ENCODE measurements around the gene NWD2. TPM values are rescaled to one million over a fixed set of nuclear protein-coding genes. Genes with fewer than 3 reads are reported as not detected.

NWD2 gene
- total and polyA plus RNA-seq, 2 donors (not counting 1 experiment from before 2014, with no cell fraction given): not detected

DNA sequence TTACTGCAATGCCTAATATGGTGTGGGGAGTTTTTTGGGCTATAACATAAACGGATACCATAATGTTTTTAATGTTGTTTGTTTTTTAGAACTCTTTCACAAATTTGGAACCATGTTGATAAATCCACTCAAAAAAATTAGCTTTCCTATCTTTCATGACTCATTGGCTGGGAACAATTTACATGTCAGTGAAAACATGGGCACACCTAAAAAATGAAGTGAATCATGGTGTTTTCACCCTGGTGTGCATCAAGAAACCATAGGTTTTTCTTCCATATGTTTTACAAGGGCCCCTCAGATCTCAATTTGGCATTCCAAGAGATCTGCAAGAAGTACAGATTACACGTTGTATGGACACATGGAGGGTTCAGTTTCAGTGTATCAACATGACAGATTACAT, 207.1 kb downstream of the NWD2 start:
- no peak overlapping the region for H3K9ac ChIP-seq (ENCODE audit: insufficient read depth, low read length)
- DNase-seq (ENCODE audit: low read depth in 2 of 2): no peak

DNA sequence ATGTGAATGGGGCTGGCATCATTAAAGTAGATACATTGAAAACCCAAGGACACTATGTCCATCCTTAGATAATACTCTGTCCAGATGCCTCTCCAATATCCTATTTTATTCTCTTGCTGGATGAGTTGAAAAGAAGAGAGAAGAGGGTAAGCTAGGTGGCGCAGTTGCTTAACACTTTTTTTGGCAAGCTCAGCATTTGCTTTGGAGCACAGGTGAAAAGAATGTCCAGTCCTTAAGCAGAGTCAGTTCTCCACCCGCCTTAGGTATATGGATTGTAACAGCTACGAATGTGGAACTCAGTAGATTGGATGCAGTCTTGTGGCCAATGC, 208.4 kb downstream of the NWD2 start:
- H3K9ac ChIP-seq (ENCODE audit: insufficient read depth, low read length): no peak overlapping the region
- no peaks in the 10 kb centered on the region for H3K36me3 ChIP-seq (ENCODE audit: control insufficient read depth, insufficient read depth, low read length)
- no peak overlapping the region for H3K4me3 ChIP-seq (replicated peaks in 1 of 4; ENCODE audit: control extremely low read depth in 1 of 4, insufficient read depth in 1 of 4, low read depth in 3 of 4, low read length in 4 of 4)
- H3K27ac ChIP-seq (ENCODE audit: insufficient read depth, low read length): no peak overlapping the region
- H3K9me3 ChIP-seq (ENCODE audit: control insufficient read depth, insufficient read depth, low read depth, low read length): no peaks in the 10 kb centered on the region
- no peaks in the 10 kb centered on the region for H3K4me1 ChIP-seq (ENCODE audit: control insufficient read depth, extremely low read depth, insufficient read depth, low read length)
- H2AFZ ChIP-seq (ENCODE audit: low read length): no peak overlapping the region
- no peaks in the 10 kb centered on the region for H3K79me2 ChIP-seq (ENCODE audit: control insufficient read depth, insufficient read depth, low read length)
- no peak overlapping the region for H3K4me2 ChIP-seq (ENCODE audit: extremely low read depth, insufficient read depth, low read length)
- peak; percentile 53 to 70 for DNase-seq (ENCODE audit: low read depth in 2 of 2)
- TF ChIP-seq, protein P1, sequence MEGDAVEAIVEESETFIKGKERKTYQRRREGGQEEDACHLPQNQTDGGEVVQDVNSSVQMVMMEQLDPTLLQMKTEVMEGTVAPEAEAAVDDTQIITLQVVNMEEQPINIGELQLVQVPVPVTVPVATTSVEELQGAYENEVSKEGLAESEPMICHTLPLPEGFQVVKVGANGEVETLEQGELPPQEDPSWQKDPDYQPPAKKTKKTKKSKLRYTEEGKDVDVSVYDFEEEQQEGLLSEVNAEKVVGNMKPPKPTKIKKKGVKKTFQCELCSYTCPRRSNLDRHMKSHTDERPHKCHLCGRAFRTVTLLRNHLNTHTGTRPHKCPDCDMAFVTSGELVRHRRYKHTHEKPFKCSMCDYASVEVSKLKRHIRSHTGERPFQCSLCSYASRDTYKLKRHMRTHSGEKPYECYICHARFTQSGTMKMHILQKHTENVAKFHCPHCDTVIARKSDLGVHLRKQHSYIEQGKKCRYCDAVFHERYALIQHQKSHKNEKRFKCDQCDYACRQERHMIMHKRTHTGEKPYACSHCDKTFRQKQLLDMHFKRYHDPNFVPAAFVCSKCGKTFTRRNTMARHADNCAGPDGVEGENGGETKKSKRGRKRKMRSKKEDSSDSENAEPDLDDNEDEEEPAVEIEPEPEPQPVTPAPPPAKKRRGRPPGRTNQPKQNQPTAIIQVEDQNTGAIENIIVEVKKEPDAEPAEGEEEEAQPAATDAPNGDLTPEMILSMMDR (conservative IDR thresholded peaks at IDR 0.05 in 1 of 2, IDR thresholded peaks at IDR 0.05 in 1 of 2; ENCODE audit: low read depth in 1 of 2, low read length in 2 of 2): peak; percentile 19 to 52
- no peak for TF ChIP-seq EZH2 (IDR thresholded peaks at IDR 0.05; ENCODE audit: low read length, missing control alignments)
- H3K27me3 ChIP-seq (ENCODE audit: control insufficient read depth, insufficient read depth, low read length): peaks cover 15% of the 10 kb centered on the region
- H4K20me1 ChIP-seq (ENCODE audit: control insufficient read depth, extremely low read depth, insufficient read depth, low read length): no peaks in the 10 kb centered on the region

More for the DNA sequence above, 207.1 kb downstream of the NWD2 start:
- Histone ChIP-seq H4K20me1 (ENCODE audit: control insufficient read depth, extremely low read depth, insufficient read depth, low read length) (no peaks in the 10 kb centered on the region), H3K27ac (ENCODE audit: insufficient read depth, low read length) (no peak overlapping the region), H3K9me3 (ENCODE audit: control insufficient read depth, insufficient read depth, low read depth, low read length) (no peaks in the 10 kb centered on the region), H2AFZ (ENCODE audit: low read length) (no peak overlapping the region), H3K36me3 (ENCODE audit: control insufficient read depth, insufficient read depth, low read length) (no peaks in the 10 kb centered on the region), H3K79me2 (ENCODE audit: control insufficient read depth, insufficient read depth, low read length) (no peaks in the 10 kb centered on the region), H3K4me1 (ENCODE audit: control insufficient read depth, extremely low read depth, insufficient read depth, low read length) (no peaks in the 10 kb centered on the region), H3K4me3 (replicated peaks in 1 of 4; ENCODE audit: control extremely low read depth in 1 of 4, insufficient read depth in 1 of 4, low read depth in 3 of 4, low read length in 4 of 4) (no peak overlapping the region), H3K27me3 (ENCODE audit: control insufficient read depth, insufficient read depth, low read length) (peaks cover 16% of the 10 kb centered on the region), H3K4me2 (ENCODE audit: extremely low read depth, insufficient read depth, low read length) (no peak overlapping the region)
- TF ChIP-seq EZH2 (IDR thresholded peaks at IDR 0.05; ENCODE audit: low read length, missing control alignments): no peak
- TF ChIP-seq, protein P1 (conservative IDR thresholded peaks at IDR 0.05 in 1 of 2, IDR thresholded peaks at IDR 0.05 in 1 of 2; ENCODE audit: low read depth in 1 of 2, low read length in 2 of 2): no peak

DNA sequence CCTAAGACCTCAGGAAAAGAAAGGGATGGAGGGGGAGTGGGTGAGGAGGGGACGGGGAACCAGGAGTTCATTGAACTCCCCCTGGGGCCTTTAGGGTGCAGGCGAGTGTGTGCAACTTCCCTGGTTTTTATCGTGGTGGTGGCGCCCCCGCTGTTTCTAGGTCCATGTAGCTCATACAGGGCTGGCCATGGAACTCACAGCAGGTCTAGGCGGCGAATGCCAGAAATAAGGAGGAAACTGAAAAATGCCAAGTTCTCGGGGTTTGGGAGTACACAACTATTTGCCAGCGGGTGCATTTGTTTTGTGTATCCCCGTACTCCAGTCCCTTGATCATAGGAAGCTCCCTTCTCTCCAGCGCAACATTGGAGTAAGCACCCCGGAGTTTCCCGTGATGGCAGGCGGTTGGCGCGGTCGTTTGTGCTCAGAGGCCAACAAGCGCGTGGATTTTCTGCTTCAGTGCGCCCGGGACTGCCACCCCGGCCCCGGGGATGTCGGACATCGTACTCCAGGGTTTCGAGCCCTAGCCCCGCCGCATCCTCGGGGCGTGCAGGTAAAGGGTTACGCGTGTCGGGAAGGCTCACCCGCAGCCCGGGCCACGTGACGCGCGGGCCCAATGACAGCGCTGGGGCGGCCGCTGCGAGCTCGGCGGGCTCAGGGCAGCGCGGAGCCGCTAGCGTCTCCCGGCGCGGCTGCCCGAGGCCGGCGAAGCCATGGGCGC, 208.9 kb downstream of the NWD2 start:
- Histone ChIP-seq H3K9me3 (ENCODE audit: control insufficient read depth, insufficient read depth, low read depth, low read length) (no peaks in the 10 kb centered on the region), H3K9ac (ENCODE audit: insufficient read depth, low read length) (no peak overlapping the region), H3K79me2 (ENCODE audit: control insufficient read depth, insufficient read depth, low read length) (no peaks in the 10 kb centered on the region), H4K20me1 (ENCODE audit: control insufficient read depth, extremely low read depth, insufficient read depth, low read length) (no peaks in the 10 kb centered on the region), H2AFZ (ENCODE audit: low read length) (no peak overlapping the region), H3K4me3 (replicated peaks in 1 of 4; ENCODE audit: control extremely low read depth in 1 of 4, insufficient read depth in 1 of 4, low read depth in 3 of 4, low read length in 4 of 4) (peak overlapping the region in 2 of 4 experiments; percentile 34 to 55), H3K36me3 (ENCODE audit: control insufficient read depth, insufficient read depth, low read length) (no peaks in the 10 kb centered on the region), H3K4me1 (ENCODE audit: control insufficient read depth, extremely low read depth, insufficient read depth, low read length) (no peaks in the 10 kb centered on the region), H3K4me2 (ENCODE audit: extremely low read depth, insufficient read depth, low read length) (peak overlapping the region; percentile 35), H3K27me3 (ENCODE audit: control insufficient read depth, insufficient read depth, low read length) (peaks cover 15% of the 10 kb centered on the region), H3K27ac (ENCODE audit: insufficient read depth, low read length) (no peak overlapping the region)
- DNase-seq (ENCODE audit: low read depth in 2 of 2): peak; percentile 17 to 32
- no peak for TF ChIP-seq EZH2 (IDR thresholded peaks at IDR 0.05; ENCODE audit: low read length, missing control alignments)
- TF ChIP-seq, protein P1 (conservative IDR thresholded peaks at IDR 0.05 in 1 of 2, IDR thresholded peaks at IDR 0.05 in 1 of 2; ENCODE audit: low read depth in 1 of 2, low read length in 2 of 2): no peak

Data from fibroblast of lung (primary cell).